IPS-18c (cell line): ENCODE data around the gene WAC.
"Not testable (repeated sequence)": the region's sequence is repeated elsewhere in the genome, so short reads cannot be mapped to it uniquely, and the experiment has no call there.

Source experiments
- H3K4me3 ChIP-seq: 2 replicates; pipeline ENCODE4 v1.7.0; 2013; ENCODE audit warnings: low read depth, mild to moderate bottlenecking, low read length, moderate library complexity; ENCODE audit not compliant: insufficient read depth
- H3K9me3 ChIP-seq: one replicate; pipeline ENCODE4 v1.6.1; 2013; ENCODE audit warnings: mild to moderate bottlenecking, low read length, moderate library complexity; ENCODE audit not compliant: control insufficient read depth, insufficient read depth

The WAC gene

DNA sequence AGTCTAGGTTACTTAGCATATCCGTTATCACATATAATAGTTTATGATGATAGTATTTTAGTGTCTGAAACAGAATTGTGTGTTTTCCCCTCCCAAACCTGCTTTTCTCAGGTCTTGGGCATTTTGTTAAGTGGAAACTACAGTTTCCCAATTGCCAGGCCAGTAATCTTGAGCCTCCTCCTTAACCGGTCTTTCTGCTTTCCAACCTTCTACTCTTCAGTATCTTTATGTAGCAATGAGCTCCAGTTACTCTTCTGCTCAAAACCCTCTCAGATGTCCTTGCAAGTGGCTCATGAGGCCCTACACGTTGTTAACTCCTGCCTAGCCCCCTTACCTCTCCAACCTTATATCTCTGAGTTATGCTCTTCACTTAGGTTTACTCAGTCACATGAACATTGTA, 22.0 kb downstream of the WAC start:
- Histone ChIP-seq H3K9me3 (no peaks in the 10 kb centered on the region), H3K4me3 (no peak overlapping the region)

DNA sequence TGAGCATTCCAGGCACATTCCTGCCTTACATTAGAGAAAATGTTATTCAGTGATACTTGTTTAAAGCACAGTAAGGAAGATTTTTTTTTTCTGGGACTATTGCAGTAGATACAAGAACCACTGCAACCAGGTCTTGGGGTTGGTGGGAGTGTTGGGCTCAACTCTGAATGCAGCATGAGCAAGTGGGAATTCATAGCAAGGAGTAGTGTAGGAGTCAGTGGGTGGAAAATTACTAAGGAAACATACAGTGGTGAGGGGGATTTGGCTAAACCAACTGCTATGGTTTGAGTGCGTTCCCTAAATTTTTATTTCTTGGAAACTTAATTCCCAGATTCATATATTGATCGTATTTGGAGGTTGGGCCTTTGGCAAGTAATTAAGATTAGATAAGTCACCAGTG, 22.4 kb downstream of the WAC start:
- no peaks in the 10 kb centered on the region for H3K9me3 ChIP-seq
- H3K4me3 ChIP-seq, result no peak overlapping the region

DNA sequence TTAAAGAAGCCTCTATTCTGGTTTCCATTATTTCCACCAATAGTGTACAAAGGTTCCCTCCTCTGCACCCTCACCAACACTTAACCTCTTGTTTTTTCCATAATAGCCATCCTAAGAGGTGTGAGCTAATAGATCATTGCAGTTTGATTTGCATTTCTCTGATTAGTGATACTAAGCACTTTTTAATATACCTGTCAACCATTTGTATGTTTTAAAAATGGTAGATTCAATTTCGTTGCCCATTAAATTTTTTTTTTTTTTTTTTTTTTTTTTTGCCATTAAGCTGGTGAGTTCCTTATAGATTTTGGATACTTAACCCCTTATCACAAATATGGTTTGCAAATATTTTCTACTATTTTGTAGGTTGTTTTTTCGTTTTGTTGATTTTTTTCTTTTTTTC, 23.2 kb downstream of the WAC start:
- H3K4me3 ChIP-seq, result no peak overlapping the region
- no peaks in the 10 kb centered on the region for H3K9me3 ChIP-seq

DNA sequence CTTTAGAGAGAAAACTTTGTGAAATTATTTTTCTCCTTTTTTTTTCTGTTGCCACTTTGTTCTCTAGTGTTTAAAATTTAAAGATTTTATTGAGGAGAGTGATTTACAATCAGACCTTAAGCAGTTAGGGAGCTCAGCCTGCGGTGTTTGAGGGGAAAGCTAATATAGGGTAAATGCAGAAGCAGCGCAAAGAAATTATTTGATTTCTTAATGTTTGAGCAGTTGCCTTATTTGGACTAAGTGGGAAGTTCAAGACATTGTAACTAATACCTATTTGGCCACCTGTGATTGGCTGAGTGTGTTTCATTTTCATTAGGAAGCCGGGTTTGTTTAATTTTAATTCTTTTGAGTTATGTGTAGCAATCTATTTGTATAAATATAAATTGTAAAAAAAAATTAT, 25.3 kb downstream of the WAC start:
- Histone ChIP-seq H3K4me3 (no peak overlapping the region), H3K9me3 (no peaks in the 10 kb centered on the region)

DNA sequence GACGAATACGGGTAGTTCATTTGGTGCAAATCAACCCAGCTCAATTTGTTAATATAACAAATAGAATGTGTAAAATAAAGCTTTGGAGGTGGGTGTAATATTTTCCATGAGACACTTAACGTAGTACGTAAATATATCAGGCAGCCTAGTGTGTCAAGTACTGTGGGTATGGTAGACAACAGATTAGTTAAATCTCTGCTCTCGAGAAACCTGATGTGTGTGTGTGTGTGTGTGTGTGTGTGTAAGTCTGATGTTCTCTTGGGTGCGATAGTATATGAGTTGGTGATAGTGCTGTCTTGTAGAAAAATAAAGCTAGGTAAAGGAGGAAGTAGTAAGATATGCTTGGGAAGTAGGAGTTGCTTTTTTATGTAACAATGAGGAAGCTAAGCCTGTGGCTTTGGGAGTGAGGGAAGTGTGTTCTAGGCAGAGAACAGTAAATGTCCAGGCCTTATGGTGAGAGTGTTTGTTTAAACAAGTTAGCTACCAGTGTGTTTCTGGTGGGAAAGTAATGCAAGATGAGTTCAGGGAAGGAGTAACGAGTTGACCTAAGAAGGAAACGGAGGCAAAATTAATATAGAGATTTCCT, 26.1 kb downstream of the WAC start:
- Histone ChIP-seq H3K9me3 (no peaks in the 10 kb centered on the region), H3K4me3 (no peak overlapping the region)

DNA sequence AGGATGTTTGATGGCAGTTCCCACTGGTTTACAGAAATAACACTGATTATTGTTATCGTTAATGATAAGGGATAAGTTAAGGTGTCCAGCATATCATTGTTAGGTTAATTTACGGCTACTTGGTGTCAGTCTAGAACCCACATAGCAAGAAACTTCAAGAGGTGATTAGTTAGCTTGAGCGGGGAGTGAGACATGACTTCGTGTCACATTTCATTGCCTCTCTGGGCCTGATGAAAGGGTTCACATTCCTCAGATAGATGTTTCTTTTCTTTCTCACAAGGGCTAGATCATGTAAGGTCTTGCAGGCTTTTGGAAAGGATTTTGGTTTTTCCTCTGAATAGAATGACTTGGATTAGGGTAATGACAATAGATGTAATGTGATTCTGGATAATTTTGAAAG, 26.7 kb downstream of the WAC start:
- Histone ChIP-seq H3K4me3 (no peak overlapping the region), H3K9me3 (no peaks in the 10 kb centered on the region)

DNA sequence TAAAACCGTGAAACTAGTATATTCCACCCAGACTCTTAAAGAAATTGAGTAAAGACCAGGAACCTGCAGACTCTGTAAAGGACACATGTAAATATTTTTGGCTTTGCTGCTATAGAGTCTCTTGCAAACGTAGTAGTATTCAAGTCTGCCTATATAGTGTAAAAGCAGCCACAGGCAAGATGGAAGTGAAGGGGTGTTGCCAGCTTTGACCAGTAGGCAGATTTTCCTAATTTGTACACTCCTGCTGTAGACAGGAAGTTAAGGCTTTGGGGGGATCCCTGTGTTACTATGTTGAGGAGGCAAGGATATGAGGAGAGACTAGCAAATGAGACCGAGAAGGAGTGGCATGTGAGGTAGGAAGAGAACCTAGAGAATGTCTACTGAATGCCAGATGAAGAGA, 27.7 kb downstream of the WAC start:
- H3K4me3 ChIP-seq, result no peak overlapping the region
- no peaks in the 10 kb centered on the region for H3K9me3 ChIP-seq

DNA sequence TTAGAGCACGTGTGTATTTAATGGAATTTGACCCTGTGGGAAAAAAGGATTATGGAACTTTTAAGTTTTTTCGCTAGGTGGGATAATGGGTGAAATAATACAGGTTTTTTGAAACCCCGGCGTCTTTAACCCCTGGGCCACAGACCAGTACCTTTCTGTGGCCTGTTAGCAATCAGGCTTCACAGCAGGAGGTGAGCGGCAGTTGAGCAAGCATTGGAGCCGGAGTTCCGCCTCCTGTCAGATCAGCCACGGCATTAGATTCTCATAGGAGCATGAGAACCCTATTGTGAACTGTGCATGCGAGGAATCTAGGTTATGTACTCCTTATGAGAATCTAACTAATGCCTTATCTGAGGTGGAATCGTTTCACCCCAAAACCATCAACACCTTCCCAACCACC, 28.6 kb downstream of the WAC start:
- Histone ChIP-seq H3K4me3 (no peak overlapping the region), H3K9me3 (no peaks in the 10 kb centered on the region)

DNA sequence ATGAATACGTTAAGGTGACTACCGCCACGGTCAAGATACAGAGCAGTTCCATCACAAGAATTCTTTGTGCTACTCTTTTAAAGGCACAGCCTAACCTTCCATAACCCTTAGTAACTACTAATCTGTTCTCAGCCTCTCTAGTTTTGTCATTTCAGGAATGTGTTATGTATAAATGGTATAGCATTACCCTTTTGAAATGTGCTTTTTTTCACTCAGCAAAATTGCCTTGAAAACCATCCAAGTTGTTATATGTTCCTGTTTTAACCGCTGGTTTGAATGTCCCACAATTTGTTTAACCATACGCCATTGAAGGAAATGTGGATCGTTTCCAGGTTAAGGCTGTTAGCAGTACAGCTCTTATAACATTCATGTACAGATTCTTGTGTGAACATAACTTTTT, 32.0 kb downstream of the WAC start:
- Histone ChIP-seq H3K4me3 (no peak overlapping the region), H3K9me3 (no peaks in the 10 kb centered on the region)

DNA sequence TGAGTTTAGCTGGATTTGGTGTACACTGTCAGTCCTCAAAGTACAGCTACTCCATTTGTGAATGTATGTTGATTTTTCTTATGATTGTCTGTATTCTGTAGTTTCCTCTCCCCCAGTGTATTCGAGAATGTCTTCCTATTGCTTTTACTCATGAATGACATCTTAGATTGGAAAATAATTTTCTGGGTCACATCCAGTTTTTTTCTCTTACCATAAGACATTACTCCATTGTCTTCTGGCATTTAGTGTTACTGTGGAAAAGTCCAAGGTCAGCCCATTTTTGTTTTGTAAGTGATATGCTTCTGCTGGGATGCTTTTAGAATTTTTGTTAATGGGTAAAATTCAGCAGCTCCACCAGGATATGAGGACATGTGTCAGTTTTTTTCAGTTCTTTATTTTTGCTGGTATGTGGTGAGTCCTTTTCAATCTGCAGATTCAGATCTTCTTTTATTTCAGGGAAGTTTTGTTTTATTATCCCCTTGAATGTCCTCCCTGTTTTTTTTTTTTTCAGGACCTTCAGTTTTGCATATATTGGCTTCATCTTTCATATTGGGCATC, 33.6 kb downstream of the WAC start:
- Histone ChIP-seq H3K9me3 (no peaks in the 10 kb centered on the region), H3K4me3 (no peak overlapping the region)

DNA sequence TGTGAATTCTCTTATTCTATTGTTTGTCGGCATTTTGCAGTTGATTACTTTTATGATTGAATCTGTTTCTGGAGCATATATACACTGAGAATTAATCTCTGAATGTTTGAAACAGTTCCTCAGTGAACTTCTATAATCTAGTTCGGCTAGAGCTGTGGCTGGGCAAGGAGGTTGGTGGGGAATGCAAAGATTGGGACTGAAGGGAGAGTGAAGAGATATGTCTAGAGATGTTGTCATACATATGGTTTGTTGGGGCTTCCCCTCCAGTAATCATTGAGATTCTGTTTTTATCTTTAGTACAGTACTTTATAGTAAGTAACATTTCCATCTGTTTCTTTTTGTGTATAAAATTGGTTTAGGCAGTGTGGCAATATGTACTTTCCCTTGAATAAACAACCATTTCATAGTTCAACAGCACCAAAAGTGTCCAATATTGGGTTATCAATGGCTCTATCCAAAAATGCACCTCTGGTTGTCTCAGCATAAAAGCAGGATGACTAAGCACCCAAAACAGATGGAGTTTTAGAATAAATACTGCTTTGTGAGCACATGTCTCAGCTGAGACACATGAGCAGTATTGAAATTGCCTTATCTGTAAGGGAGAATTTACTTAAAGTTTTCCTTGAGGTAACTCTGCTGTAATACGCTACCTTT, 36.7 kb downstream of the WAC start:
- no peaks in the 10 kb centered on the region for H3K9me3 ChIP-seq
- no peak overlapping the region for H3K4me3 ChIP-seq

DNA sequence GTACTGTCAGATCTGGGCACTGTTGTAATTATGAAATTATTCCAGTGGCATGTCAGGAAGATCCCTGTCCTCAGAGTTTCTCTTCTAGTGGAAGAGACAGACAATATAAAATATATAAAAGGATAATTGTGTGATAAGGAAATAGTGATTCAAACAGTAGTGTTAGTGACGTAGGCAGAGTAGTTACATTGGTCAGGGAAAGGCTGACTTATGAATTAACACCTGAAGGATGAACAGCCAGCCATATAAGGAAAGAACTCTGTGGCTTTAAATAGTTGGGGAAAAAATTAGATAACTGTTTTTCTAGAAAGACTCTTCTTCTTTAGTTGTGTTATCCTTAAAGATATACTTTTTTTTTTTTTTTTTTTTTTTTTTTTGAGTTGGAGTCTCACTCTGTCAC, 37.7 kb downstream of the WAC start:
- Histone ChIP-seq H3K4me3 (no peak overlapping the region), H3K9me3 (no peaks in the 10 kb centered on the region)

DNA sequence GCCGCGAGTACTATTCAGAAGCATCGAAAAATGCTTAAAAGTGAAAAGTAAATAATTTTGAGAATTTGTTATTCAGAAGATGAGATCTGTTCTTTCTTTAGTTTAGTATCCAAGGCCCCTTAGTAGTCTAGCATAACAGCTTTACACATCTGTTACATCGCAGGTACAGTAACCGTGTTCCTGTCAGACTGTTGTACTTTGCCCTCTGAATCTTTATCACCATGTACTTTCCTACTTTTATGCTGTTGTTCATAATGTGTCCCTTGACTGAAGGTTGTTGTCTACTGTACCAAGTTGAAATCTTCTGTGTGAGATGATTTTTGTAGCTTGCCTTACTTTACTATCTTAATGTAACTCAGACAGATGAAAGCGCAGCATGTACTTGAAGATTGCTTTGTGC, 38.3 kb downstream of the WAC start:
- Histone ChIP-seq H3K4me3 (no peak overlapping the region), H3K9me3 (no peaks in the 10 kb centered on the region)

DNA sequence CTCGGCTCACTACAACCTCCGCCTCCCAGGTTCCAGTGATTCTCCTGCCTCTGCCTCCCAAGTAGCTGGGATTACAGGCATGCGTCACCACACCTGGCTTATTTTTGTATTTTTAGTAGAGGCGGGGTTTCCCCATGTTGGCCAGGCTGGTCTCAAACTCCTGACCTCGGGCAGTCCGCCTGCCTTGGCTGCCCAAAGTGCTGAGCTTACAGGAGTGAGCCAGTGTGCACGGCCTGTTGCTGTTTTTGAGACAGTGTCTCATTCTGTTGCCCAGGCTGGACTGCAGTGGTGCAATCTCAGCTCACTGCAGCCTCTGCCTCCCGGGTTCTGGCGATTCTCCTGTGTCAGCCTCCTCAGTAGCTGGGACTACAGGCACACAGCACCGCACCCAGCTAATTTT, 41.3 kb downstream of the WAC start:
- not testable (repeated sequence) for H3K4me3 ChIP-seq, H3K9me3 ChIP-seq

DNA sequence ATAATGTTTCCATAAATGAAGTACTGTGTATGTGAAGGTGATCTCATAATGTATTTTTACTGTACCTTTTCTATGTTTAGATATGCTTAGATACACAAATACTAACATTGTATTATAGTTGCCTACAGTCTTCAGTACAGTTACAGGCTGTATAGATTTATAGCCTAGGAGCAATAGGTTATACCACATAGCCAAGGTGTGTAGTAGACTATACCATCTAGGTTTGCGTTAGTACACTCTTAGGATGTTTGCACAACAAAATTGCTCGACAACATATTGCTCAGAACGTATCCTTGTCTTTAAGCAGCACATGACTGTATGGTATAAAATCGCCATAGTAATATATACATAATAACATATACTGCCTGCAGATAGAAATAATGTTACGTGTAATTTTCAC, 42.9 kb downstream of the WAC start:
- H3K4me3 ChIP-seq, result no peak overlapping the region

DNA sequence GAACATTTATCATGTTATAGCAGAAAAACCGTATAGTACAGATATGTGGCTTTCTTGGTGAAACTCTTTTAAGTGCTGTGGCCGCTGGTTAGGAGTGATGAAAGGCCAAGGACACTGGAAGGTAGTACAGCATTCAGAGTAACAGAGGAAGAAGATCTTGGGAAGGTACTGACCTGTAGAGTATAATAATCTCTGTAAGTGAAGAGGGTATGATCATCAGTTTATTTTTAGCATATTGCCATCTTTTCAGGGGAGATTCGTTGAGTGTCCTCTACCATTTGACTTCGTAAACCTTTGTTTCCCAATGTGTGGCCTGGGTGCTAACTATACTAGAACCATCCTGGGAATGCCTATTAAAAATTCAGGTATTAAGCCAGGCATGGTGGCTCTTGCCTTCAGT, 44.6 kb downstream of the WAC start:
- Histone ChIP-seq H3K4me3 (no peak overlapping the region), H3K9me3 (no peaks in the 10 kb centered on the region)

More for the DNA sequence above, 42.9 kb downstream of the WAC start:
- H3K9me3 ChIP-seq, result no peaks in the 10 kb centered on the region

DNA sequence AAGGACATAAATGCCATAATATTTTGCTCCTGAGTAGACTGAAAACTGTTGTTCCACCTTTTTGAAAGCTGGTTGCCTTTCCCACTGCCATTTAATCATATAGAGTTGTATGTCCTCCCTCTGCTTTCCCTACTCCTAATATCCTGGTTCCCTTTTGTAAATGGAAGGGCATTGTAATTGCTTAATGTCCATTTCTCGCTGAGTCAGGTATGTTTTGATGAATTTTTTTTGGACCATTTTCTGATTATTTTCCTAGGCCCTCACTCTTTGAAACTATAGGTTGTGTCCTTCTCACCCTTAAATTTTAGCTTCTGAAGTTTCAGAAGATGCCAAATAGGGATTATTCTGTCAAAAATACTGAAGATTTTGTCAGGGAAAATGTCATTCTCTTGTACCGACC, 45.5 kb downstream of the WAC start:
- H3K4me3 ChIP-seq, result no peak overlapping the region

DNA sequence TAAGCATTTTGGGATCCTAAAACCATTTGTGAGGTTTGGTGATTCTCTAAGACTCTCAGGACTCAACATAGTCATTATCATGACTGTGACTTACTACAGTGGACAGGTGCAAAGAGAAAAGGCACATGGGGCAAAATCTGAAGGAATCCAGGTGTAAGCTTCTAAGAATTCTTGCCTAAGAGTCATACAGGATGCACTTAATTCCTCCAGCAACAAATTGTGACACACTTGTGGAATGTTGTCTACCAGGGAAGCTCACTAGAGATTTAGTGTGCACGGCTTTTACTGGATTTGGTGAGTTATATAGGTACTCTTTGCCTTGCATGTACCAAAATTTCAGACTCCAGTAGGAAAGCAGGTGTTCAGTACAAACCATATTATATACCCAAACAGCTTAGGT, 47.9 kb downstream of the WAC start:
- H3K9me3 ChIP-seq, result no peaks in the 10 kb centered on the region
- H3K4me3 ChIP-seq, result no peak overlapping the region

More for the DNA sequence above, 45.5 kb downstream of the WAC start:
- H3K9me3 ChIP-seq, result no peaks in the 10 kb centered on the region

DNA sequence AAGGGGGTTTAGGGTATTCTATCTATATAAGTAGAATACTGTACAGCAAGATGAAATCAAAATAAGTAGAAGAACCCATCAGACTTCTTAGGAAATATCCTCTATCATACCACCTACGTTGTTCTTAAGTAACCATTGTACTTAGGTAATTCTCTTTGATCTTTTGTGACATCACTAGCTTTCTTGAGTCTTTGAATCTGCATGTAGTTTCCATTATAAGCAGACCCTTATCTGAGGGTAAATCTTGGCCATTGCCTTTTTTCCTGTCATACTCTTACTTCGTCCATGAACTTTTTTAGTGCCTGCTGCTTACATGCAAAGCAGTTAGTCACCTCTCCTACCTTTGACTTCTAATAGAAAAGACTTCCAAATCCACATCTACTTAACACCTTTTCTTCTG, 49.0 kb downstream of the WAC start:
- H3K9me3 ChIP-seq, result no peaks in the 10 kb centered on the region
- no peak overlapping the region for H3K4me3 ChIP-seq
